ENCODE results near the gene CCDC57.

The CCDC57 gene

DNA sequence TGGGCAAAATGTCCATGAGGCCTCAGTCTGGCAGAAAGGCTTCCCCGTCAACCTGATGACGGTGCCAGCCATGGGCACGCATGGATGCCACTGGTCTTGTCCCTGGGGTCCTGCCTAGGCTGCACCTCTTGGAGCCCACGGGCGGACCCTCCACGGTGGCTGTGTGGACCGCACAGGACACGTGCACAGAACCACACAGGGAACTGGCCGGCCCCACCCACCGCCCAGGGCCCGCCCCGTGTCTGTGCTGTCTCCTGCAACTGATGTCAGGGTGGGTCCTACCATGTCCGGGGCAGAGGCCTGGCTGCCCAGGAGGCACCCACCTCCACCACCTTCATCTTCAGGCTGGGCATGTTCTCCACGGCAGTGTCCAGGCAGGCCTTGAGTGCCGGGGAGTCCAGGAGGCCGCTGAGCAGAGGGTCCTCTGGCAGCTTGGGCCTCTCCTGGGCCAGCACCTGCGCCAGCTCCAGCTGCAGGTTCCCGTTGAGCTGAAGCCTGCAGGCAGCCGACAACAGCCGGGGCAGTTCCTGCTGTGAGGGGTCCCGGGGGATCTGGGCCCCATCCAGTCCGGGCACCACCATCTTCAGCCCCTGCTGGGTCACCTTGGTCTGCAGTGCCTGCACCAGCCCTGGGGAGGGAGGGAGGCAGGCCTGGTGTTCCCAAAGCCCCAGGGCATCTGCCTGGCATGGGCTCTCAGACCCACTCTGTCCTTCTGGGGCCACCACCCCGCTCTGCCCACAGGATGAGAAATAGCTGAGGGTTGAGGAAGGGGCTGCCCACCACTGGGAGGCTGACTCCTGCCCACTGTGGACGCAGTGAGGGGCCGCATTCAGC, 126.5 kb downstream of the CCDC57 start:
- no peak for DNase-seq

DNA sequence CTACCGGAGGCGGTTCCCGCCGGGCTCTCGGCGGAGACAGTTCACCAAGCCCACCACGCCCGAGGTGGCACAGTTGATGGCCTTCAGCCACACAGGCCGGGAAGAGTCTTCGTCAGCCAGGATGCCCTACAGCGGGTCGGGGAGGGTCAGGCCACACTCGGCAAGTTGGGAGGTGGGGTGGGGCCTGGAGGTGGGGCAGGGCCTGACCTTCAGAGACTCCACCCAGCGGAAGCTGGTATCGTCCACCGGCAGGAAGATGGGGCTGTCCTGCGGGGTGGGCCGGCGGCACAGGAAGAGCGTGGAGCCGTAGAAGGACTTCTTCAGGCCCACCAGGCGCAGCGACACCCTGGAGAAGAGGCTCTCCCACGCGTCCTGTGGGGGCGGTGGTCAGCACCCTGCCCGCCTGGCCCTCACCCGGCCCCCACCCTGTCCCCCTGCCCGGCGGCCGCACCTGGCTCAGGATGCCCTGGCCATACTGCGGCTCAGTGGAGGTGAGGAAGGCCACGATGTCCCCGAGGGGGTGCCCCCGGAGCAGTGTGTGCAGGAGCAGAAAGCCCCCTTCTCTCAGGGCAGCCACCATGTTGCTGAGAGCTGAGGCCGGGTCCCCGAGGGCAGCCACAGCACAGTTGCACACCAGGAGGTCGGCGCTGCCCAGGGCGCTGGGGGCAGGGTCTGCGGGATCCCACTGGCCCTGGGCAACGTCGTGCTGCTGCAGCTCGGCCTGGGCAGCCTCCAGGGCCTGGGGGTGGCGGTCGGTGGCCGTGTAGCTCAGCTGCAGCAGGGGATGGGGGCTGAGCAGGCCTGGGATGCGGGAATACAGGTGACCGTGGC, 127.4 kb downstream of the CCDC57 start:
- no peak for DNase-seq

DNA sequence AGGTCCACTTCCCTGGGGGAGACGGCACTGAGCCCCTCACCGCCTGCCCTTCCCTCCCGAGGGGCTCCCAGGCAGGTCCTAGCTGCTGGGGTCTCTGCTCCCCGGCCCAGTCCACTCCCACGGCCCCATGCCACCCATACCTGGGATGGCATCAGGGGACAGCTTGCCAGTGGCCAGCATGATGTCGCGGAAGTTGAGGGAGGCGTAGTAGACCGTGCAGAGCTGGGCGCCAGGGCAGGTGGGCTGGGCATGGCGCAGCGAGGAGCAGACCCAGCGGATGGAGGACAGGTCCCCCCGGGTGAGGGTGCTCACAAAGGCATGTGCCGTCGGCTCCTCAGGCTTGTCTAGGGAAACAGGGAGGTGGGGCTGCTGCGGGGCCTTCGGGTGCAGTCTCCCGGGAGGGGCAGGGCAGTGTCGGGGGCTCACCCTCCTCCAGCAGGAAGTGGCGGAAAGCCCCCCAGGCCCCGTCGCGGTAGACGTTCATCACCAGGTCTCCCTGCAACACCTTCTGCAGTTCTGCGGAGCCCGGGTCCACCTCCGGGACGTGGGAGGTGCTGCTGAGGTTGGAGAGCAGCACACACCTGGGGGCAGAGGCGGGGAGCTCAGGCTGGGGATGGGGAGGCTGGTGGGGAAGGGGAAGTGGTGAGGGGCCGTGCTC, 128.1 kb downstream of the CCDC57 start:
- DNase-seq: no peak

DNA sequence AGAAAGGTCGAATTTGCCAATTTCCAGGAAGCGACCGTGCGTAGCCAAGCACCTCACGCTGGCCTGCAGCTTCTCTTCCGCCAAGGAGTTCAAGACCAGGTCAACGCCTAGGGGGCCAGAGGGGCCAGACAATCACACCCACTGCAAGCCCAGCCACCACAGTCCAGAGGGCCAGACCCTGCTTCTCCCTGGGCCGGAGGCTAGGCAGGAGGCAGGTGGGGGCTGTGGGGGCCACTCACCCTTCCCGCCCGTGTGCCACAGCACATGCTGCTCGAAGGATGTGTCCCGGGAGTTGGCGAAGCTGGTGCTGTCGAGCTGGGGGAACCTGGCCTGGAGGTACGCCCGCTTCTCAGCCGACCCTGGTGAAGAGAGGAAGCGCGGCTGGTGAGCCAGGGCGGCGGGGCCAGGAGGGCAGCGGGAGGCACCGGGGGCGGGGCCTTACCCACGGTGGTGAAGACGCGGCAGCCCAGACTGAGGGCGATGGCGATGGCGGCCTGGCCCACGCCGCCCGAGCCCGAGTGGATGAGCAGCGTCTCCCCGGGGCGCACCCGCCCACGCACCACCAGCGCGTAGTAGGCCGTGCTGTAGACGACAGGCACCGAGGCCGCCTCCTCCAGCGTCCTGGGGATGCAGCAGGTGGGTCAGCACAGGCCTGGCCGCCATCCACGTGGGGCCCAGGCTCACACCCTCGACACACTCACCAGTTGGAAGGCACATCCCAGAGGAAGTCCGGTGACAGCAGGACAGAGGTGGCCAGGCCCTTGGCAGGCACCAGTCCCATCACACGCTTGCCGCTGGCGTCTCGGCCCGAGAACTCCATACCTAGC, 128.9 kb downstream of the CCDC57 start:
- DNase-seq: no peak

DNA sequence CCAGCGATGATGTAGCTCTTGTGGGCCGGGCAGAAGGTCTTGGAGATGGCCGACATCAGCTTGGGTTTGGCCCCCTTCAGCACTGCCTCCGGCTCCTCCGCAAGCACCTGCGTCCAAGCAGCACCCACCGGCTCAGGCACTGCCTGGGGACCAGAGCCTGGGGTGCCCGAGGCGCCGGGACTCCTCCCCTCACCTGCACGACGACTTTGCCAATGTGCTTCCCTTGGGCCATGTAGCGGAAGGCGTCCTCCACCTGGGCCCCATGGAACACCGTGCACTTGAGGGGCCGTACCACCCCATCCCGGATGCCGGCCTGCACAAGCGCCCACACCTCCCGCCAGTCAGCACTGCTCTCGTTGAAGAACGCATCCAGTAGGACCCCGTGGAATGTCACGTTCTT, 129.6 kb downstream of the CCDC57 start:
- DNase-seq: no peak

DNA sequence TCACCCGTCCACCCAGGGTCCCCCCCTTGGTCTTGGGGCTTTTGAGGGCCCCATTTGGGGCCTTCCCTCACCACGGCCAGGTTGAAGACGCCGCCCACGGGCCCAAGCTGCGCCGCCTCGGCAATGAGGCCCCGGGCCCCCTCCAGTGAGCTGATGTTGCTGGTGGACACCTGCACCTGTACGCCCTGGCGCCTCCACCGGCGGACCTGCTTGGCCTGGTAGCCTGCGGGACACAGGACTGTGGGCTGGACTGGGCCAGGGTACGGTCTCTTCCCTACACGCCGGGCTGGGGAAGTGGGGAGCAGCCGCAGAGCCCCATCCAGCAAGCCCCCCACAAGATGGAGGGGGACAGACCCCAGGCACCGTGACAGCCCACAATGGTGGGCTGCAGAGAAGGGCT, 130.2 kb downstream of the CCDC57 start:
- no peak for DNase-seq

DNA sequence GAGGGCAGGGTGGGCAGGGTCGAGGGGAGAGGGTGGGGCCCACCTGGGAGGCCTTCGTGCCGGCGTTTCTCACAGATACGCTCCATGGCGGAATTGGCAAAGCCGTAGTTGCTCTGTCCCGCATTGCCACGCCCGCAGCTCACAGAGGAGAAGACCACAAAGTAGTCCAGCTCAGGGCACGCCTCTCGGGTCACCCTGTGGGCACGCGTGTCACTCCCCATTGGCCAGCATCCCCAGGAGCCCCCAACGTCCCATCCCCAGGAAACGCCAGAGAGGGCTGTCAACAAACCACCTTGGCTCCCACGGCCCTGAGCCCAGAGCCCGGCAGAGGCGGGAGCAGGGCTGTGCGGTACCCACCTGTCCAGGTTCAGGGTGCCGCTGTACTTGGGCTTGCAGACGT, 130.7 kb downstream of the CCDC57 start:
- DNase-seq: no peak

DNA sequence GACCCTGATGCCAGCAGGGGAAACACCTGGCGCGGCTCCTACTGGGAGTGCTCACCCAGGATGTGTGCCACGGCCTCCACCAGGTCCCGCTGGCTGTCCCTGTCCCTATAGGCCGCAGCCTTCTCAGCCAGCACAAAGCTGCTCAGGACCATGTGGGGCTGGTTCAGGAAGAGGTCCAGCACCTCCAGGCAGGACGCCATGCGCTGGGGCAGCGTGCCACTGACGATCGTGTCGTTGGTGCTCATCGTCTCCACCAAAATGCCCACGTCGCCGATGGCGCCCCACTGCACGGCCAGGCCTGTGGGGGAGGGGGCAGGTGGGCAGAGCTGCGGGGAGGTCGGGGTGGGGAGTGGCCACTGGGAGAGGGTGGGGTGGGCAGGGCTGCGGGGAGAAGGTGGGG, 131.1 kb downstream of the CCDC57 start:
- no peak for DNase-seq

DNA sequence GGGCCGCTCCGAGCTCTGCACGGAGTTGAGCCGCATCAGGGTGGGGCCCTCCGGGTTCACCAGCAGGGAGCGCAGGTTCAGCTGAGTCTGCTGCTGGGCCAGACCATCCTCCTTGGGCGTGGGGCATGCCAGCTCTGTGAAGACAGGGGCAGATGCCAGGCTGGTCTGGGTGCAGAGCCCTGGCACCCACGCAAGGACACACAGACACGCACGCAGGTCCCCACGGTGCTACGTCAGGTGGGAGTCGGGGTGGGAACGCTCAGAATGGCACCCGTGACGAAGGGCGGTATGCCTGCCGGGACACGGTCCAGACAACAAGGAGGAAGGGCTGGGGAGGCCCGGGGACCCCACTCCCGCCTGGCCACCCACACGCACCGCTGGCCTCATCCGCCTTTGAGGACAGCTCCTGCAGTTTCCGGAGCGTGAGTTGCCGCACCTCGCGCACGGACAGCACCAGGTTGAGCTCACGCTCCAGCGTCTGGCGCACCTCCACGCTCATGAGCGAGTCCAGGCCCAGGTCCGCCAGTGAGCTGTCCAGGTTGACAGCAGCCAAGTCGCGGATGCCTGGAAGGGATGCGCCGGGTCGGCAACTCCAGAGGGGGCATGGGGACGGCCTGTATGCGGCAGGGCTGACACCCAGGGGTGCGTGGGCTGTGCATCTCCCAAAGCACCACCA, 131.7 kb downstream of the CCDC57 start:
- DNase-seq: no peak

DNA sequence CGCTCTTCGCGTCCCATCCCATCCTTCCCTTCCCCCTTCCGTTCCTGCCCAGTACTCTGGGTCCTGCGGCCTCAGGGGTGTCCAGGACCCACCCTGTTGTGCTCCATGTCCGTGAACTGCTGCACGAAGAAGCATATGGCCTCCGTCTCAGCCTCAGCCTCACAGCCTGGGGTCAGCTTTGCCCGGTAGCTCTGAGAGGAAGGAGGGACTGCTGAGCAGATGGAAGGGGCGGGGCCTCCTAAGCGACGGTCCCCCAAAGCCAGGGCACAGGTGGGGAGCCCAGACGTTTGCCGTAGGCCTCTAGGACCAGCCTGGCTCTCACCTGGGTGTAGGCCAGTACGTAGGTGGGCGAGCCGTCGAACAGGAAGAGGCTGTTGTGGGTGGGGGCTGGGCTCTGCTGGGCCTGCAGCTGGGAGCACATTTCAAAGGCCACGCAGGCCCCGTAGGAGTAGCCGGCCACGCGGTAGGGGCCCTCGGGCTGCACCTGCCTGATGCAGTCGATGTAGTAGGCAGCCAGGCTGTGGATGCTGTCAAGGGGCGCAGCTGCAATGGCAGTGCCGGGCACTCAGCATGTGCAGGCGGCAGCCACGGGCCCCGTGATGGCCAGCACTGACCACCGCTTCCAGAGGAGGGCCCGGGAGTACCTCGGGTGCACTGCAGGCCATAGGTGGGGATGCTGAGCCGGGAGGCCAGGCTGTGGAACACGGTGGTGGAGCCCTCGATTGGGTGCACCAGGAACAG, 132.4 kb downstream of the CCDC57 start:
- no peak for DNase-seq

DNA sequence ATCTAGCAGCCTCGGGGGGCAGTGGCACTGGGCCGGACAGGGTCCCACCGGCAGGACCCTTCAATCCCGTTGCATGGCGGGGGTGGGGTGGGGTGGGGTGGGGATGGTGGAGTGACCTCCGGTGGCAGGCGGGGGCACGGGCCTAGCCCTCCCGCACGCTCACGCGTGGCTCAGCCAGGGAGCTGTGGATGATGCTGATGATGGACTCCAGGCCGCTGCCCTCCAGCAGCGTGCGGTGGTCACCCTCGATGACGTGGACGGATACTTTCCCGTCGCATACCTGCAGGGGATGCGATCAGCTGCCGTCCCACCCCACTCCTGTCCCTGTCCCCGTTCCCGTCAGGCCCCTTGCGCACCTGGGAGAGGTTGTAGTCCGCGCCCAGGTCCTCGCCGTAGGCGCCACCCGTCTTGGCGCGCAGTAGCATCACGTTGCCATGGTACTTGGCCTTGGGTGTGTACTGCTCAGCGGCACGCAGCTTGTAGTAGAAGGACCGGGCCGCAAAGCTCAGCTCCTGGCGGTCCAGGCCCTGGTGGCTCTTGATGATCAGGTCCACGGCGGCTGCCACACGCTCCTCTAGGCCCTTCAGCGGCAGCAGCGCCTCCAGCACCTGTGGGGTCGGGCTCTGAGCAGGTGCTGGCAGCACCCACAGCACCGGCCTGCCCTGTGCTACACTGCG, 133.5 kb downstream of the CCDC57 start:
- no peak for DNase-seq

DNA sequence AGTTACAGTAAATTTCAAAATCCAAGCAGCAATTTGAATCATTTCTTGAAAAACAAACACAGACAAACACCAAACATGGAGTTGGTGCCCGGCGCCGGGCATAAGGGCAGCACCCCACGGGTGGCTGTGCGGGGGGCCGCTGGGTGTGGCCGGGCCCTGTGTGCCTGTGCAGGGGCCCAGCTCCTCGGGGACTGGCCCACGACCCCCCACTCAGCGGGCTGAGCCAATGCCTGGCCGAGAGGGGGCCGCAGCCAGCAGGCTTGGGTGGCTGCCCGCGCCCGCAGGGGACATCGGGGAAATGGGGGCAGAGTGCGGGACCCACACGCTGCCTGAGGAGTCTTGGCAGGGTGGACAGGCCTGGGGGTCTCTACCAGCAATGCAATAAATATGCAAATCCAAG, 134.2 kb downstream of the CCDC57 start:
- DNase-seq: no peak

DNA sequence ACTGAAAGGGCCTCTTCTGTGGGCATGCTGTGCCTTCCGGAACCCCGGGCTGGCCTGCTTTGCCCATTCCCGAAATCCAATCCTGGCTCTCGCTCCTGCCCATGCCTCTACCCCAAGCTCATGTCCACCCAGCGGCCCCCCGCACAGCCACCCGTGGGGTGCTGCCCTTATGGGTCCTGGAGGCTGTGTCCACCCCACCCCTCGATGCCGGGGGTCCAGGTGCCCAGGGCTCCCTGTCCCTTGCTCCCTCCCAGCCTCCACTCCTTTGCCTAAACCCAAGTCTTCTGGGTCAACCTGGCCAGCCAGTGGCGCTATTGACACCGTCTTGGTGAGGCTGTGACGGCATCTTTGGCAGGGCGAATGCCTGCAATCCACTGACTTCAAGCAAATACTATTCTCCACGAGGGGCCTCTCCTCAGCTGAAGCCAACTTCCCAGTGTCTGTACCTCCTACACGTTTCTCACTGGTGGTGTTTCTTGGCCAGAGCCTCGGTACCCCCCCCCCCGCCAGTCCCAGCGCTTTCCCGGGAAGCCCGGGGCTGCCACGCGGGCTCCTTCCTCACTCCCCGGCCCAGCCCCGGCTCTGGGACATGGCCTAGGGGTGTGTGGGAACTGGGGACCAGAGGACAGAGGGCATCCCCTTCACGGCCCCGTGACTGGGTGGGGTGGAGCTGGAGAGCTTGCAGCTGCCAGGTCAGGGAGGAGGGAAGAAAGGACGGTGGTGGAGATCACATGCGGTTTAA, 134.9 kb downstream of the CCDC57 start:
- DNase-seq: no peak

DNA sequence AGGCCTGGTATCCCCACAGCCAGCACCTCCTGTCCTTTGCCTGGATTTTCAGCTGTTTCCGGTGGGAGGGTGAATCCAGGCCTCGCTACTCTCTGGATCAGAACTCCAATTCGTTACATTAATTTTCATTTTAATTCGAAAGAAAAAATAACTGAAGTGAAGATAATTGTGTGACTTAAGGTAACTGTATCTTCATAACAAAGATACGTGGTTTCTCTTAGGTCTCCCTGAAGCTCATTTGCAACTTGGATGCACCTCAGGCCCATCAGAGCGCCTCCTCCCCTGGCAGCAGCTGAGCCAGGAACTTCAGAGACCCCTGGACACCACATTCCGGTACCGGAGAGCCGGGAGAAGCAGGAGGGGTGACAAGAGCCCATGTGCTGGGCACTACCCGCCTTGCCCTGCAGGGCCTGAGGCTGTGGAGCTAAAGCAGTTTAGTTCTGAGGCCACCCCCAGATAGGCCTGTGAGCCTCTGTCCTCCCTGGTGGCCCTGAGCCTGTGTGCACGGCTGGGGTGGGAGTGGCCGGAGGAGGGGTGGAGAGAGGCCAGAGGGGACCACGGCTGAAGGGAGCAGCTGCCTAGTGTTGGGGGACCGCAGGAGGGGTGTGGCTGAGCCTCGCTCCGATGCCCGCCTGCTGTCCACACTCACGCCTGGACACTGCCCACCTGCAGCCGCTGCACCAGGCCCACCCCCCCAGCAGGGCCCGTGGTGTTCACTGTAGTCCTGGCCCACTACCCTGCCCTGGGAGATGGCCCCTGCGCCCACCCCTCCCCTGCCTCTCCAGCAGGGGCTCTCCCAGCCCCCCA, 135.7 kb downstream of the CCDC57 start:
- DNase-seq: no peak

DNA sequence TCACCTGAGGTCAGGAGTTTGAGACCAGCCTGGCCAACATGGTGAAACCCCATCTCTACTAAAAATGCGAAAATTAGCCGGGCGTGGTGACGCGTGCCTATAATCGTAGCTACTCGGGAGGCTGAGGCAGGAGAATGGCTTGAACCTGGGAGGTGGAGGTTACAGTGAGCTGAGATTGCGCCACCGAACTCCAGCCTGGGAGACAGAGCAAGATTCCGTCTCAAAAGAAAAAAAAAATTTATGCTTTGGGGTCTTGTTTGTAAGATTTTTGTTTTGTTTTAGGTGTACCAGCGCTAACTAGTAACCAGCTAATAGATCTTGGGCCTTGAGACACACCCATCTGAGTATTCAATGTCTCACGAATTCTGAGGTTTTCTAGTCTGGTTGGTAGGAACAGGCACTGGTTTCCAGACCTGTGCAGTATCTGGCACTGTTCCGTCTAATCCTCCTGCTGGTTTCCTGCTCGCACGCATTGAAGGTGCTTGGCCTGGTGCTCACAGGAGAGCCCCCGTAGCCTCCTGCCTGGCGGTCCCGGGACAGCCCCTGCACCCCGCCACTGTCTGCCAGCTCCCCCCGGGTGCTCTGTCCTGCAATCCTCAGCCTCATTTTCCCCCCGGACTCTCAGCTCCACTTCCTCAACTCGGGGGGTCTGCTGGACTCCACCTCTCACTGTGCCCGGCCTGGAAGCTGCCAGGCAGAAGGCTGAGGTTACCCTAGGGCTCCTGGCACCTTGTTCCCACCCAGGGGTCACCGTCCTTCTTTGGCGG, 136.4 kb downstream of the CCDC57 start:
- no peak for DNase-seq

DNA sequence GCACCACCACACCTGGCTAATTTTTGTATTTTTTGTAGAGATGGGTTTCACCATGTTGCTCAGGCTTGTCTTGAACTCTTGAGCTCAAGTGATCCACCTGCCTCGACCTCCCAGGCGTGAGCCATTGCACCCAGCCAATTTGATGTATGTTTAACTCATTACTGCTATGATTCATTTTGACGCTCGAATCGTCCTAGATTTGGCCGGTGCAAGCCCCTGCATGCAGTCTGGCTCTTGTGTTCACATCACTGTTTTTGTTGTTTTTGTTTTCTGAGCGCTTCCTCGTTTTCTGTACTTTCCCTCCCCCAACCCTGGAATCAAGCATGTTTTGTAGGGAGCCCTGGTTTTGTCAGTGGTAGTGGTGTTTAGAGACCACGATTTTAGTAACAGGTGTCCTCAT, 139.2 kb downstream of the CCDC57 start:
- no peak for DNase-seq

DNA sequence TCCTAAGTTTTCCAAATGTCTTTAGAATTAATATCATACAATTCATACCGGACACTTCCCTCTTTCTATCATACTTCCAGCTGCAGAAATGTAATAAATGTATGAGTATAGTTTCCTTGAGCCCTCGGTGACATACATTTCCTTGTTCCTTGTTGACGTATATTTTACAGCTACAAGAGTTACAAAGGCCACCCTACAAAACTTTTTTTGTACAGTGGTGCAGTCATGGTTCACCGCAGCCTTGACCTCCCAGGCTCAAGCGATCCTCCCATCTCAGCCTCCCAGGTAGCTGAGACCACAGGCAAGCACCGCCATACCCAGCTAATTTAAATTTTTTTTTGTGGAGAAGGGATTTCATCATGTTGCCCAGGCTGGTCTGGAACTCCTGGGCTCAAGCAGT, 139.8 kb downstream of the CCDC57 start:
- no peak for DNase-seq
